ENCODE measurements around the gene PDE6H.

PDE6H gene

GRCh38 chr12:14976658-14977057 lies 3.8 kb downstream of the PDE6H start:
- H3K27ac ChIP-seq = no peak overlapping the region
- H3K27me3 ChIP-seq (replicated peaks) = no peaks in the 10 kb centered on the region
- no peak for TF ChIP-seq CTCF (IDR thresholded peaks at IDR 0.05; ENCODE audit: low read depth, low read length, missing control alignments)
- in situ Hi-C loops (cut with HindIII; ENCODE audit: low pct_ligation_motif_present, low sequenced_read_pairs) = no loop called here
- DNase-seq = no peak
- no peak overlapping the region for H3K4me3 ChIP-seq (ENCODE audit: low read depth, low read length)
- no peaks in the 10 kb centered on the region for H3K36me3 ChIP-seq (replicated peaks)

GRCh38 chr12:14979468-14979867 lies 6.6 kb downstream of the PDE6H start:
- H3K27me3 ChIP-seq (replicated peaks) = no peaks in the 10 kb centered on the region
- no peak for DNase-seq
- no peaks in the 10 kb centered on the region for H3K36me3 ChIP-seq (replicated peaks)
- H3K4me3 ChIP-seq (ENCODE audit: low read depth, low read length) = no peak overlapping the region
- in situ Hi-C loops (cut with HindIII; ENCODE audit: low pct_ligation_motif_present, low sequenced_read_pairs) = no loop called here
- no peak overlapping the region for H3K27ac ChIP-seq
- TF ChIP-seq CTCF (IDR thresholded peaks at IDR 0.05; ENCODE audit: low read depth, low read length, missing control alignments) = no peak

GRCh38 chr12:14981049-14981448 lies 8.2 kb downstream of the PDE6H start:
- no peak overlapping the region for H3K4me3 ChIP-seq (ENCODE audit: low read depth, low read length)
- TF ChIP-seq CTCF (IDR thresholded peaks at IDR 0.05; ENCODE audit: low read depth, low read length, missing control alignments) = no peak
- no peak for DNase-seq
- no peaks in the 10 kb centered on the region for H3K36me3 ChIP-seq (replicated peaks)
- H3K27ac ChIP-seq = no peak overlapping the region
- H3K27me3 ChIP-seq (replicated peaks) = no peaks in the 10 kb centered on the region
- in situ Hi-C loops (cut with HindIII; ENCODE audit: low pct_ligation_motif_present, low sequenced_read_pairs) = no loop called here

GRCh38 chr12:14982562-14982961 lies 9.7 kb downstream of the PDE6H start:
- Histone ChIP-seq H3K4me3 (ENCODE audit: low read depth, low read length) (no peak overlapping the region), H3K27ac (no peak overlapping the region), H3K36me3 (replicated peaks) (no peaks in the 10 kb centered on the region), H3K27me3 (replicated peaks) (no peaks in the 10 kb centered on the region)
- DNase-seq = no peak
- in situ Hi-C loops (cut with HindIII; ENCODE audit: low pct_ligation_motif_present, low sequenced_read_pairs) = no loop called here
- TF ChIP-seq CTCF (IDR thresholded peaks at IDR 0.05; ENCODE audit: low read depth, low read length, missing control alignments) = no peak

GRCh38 chr12:14982991-14983390 lies 10.1 kb downstream of the PDE6H start:
- in situ Hi-C loops (cut with HindIII; ENCODE audit: low pct_ligation_motif_present, low sequenced_read_pairs) = no loop called here
- H3K36me3 ChIP-seq (replicated peaks) = no peaks in the 10 kb centered on the region
- DNase-seq = no peak
- no peak overlapping the region for H3K4me3 ChIP-seq (ENCODE audit: low read depth, low read length)
- H3K27ac ChIP-seq = no peak overlapping the region
- H3K27me3 ChIP-seq (replicated peaks) = no peaks in the 10 kb centered on the region
- no peak for TF ChIP-seq CTCF (IDR thresholded peaks at IDR 0.05; ENCODE audit: low read depth, low read length, missing control alignments)

- Histone ChIP-seq H3K4me3 (ENCODE audit: low read depth, low read length) (no peak overlapping the region), H3K27me3 (replicated peaks) (no peaks in the 10 kb centered on the region), H3K27ac (no peak overlapping the region), H3K36me3 (replicated peaks) (no peaks in the 10 kb centered on the region)
- TF ChIP-seq CTCF (IDR thresholded peaks at IDR 0.05; ENCODE audit: low read depth, low read length, missing control alignments) = no peak
- in situ Hi-C loops (cut with HindIII; ENCODE audit: low pct_ligation_motif_present, low sequenced_read_pairs) = no loop called here
- DNase-seq = no peak
These were observed 11.2 kb downstream of the PDE6H start for GRCh38 chr12:14984036-14984435.

Data from brain microvascular endothelial cell (primary cell).